ENCODE results near the gene PRKN. TPM values are rescaled to one million over a fixed set of nuclear protein-coding genes. Genes with fewer than 3 reads are reported as not detected.

The PRKN gene
- total RNA-seq, 4 donors from 2014 or later, result 5.5 to 17.9 (median 6.8) TPM

DNA sequence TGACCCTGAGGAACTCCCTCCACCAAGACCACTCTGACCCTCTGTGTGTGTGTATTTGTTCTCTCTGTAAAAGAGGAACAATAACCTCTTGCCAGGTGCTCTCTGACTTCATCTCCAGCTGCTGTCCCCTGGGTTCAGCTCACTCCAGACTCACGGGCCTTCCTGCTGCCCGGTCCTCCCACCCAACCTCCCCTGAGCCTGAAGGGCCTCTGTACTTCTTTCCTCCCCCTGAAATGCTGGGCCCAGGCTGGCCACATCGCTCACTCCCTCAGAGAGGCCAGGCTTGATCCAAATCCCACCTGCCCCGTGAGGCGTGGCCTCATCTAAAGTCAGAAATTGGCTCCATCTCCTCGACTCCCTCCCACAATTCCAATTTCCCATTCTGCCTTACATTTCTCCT is 202.4 kb downstream of the PRKN start:
- TF ChIP-seq POLR2A (IDR thresholded peaks at IDR 0.05), result no peak
- no peak for TF ChIP-seq EP300 (IDR thresholded peaks at IDR 0.05)
- TF ChIP-seq, protein P1, sequence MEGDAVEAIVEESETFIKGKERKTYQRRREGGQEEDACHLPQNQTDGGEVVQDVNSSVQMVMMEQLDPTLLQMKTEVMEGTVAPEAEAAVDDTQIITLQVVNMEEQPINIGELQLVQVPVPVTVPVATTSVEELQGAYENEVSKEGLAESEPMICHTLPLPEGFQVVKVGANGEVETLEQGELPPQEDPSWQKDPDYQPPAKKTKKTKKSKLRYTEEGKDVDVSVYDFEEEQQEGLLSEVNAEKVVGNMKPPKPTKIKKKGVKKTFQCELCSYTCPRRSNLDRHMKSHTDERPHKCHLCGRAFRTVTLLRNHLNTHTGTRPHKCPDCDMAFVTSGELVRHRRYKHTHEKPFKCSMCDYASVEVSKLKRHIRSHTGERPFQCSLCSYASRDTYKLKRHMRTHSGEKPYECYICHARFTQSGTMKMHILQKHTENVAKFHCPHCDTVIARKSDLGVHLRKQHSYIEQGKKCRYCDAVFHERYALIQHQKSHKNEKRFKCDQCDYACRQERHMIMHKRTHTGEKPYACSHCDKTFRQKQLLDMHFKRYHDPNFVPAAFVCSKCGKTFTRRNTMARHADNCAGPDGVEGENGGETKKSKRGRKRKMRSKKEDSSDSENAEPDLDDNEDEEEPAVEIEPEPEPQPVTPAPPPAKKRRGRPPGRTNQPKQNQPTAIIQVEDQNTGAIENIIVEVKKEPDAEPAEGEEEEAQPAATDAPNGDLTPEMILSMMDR (IDR thresholded peaks at IDR 0.05), result no peak
- no peak for DNase-seq (ENCODE audit: low spot score in 2 of 2)
- H3K9me3 ChIP-seq, result no peaks in the 10 kb centered on the region
- no peak overlapping the region for H3K27ac ChIP-seq
- no peaks in the 10 kb centered on the region for H3K27me3 ChIP-seq
- H3K4me1 ChIP-seq, result no peaks in the 10 kb centered on the region
- 69 to 71% methylated on average over 6 of the region's 6 CpGs for WGBS, 2 donors
- no peak overlapping the region for H3K4me3 ChIP-seq
- no peaks in the 10 kb centered on the region for H3K36me3 ChIP-seq

DNA sequence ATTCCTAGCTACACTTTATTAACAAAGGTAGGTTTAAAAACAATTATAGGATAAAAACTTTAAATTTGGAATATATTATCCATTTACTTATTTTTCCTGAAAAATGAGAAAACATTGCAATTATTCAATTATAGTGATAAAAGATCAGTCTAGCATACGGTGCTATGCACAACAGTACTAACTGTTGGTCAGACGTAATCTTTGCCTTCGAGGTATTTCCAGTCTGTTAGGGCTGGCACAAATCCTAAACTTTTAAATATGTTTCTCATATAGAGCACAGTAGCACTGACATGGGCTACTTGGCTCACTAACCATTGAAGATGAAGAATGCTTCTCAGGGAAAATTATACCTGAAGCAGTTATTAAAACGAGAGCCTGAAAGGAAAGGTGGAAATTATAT is 214.8 kb downstream of the PRKN start:
- H3K27ac ChIP-seq, result no peak overlapping the region
- no peaks in the 10 kb centered on the region for H3K36me3 ChIP-seq
- H3K4me3 ChIP-seq, result no peak overlapping the region
- DNase-seq (ENCODE audit: low spot score in 2 of 2), result no peak
- no peaks in the 10 kb centered on the region for H3K27me3 ChIP-seq
- H3K9me3 ChIP-seq, result no peaks in the 10 kb centered on the region
- H3K4me1 ChIP-seq, result peaks cover 0 to 7% (median 0%) of the 10 kb centered on the region in 4 donors
- TF ChIP-seq POLR2A (IDR thresholded peaks at IDR 0.05) (no peak), EP300 (IDR thresholded peaks at IDR 0.05) (no peak)
- TF ChIP-seq, protein P1 (IDR thresholded peaks at IDR 0.05), result no peak
- 87 to 88% methylated on average over 4 of the region's 4 CpGs for WGBS, 2 donors

DNA sequence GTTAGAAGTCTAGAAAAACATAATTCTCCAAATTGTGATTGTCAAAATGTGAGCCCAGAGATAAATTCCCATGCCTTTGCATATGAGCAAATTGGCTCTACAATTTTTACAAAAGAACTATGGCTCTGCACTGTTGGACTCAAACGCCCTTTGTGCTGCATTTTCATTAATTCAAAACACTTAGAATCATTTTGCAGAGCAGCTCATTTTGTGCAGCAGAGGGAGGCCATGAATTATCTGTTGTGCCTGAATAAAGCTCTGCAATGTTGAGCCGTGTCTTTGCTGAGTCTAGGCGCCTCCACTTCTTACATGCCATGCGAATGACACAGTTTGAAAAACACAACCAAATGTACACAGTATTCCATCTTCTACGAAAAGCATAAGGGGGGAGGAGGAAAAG is 230.2 kb downstream of the PRKN start:
- H3K9me3 ChIP-seq, result no peaks in the 10 kb centered on the region
- H3K27me3 ChIP-seq, result no peaks in the 10 kb centered on the region
- no peak for DNase-seq (ENCODE audit: low spot score in 2 of 2)
- no peak overlapping the region for H3K4me3 ChIP-seq
- peak in 1 of 2 donors; percentile 12 for TF ChIP-seq EP300 (IDR thresholded peaks at IDR 0.05)
- TF ChIP-seq, protein P1 (IDR thresholded peaks at IDR 0.05), result no peak
- H3K27ac ChIP-seq, result peak overlapping the region in 1 of 4 donors; percentile 32
- 38 to 47% methylated on average over 5 of the region's 5 CpGs for WGBS, 2 donors
- H3K36me3 ChIP-seq, result no peaks in the 10 kb centered on the region
- no peaks in the 10 kb centered on the region for H3K4me1 ChIP-seq

DNA sequence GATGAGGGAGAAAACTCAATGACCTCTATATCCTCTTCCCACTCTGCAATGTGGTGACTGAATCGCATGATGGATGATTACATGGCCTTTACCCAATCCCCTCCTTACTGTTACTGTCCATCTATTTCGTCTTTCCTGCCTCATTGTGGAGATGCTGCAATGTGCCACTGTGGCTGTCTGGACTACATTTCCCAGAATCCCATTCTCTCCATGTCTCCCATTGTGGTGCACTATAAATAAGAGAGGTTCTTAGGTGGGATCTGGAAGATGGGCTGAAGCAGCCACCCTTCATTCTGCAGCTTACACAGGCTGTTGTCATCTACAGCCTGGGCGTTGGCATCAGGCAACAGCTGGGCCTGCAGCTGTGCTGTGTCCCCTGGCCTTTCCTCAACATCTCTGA is 233.6 kb downstream of the PRKN start:
- TF ChIP-seq EP300 (IDR thresholded peaks at IDR 0.05) (no peak), POLR2A (IDR thresholded peaks at IDR 0.05) (no peak)
- Histone ChIP-seq H3K36me3 (no peaks in the 10 kb centered on the region), H3K4me1 (peaks cover 0 to 7% (median 2%) of the 10 kb centered on the region in 4 donors), H3K4me3 (no peak overlapping the region), H3K9me3 (no peaks in the 10 kb centered on the region), H3K27ac (no peak overlapping the region), H3K27me3 (no peaks in the 10 kb centered on the region)
- 91 to 95% methylated on average over 3 of the region's 3 CpGs for WGBS, 2 donors
- no peak for DNase-seq (ENCODE audit: low spot score in 2 of 2)

DNA sequence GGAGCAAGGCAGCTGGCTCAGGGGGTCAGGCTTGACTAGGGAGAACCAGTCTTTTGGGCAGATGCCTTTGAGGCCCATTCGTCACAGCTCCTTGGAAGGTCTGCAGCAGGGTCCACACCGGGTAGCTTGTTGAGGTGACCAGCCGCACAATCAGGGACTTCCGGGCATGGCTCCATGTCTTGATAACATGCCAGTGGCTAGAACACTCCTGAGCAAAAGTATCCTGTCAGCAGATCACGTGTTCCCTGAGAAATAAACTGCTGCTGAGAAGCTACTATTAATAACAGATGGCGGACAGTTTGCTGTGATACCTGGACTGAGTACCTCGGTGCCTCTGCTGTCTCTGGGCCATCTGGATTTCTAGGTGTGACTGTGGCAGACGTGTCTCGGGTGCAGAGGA is 235.9 kb downstream of the PRKN start:
- WGBS, 2 donors, result 86 to 89% methylated on average over 9 of the region's 9 CpGs

More for the DNA sequence above, 235.9 kb downstream of the PRKN start:
- Histone ChIP-seq H3K4me1 (peaks cover 0 to 9% (median 2%) of the 10 kb centered on the region in 4 donors), H3K27ac (no peak overlapping the region), H3K4me3 (no peak overlapping the region), H3K36me3 (no peaks in the 10 kb centered on the region), H3K9me3 (no peaks in the 10 kb centered on the region), H3K27me3 (no peaks in the 10 kb centered on the region)
- no peak for DNase-seq (ENCODE audit: low spot score in 2 of 2)
- TF ChIP-seq, protein P1 (IDR thresholded peaks at IDR 0.05), result no peak
- no peak for TF ChIP-seq EP300 (IDR thresholded peaks at IDR 0.05)
- no peak for TF ChIP-seq POLR2A (IDR thresholded peaks at IDR 0.05)

Data from tibial nerve (tissue), 4 donors.